ENCODE measurements around the gene TXNDC16. TPM values are rescaled to one million over a fixed set of nuclear protein-coding genes. Genes with fewer than 3 reads are reported as not detected.

TXNDC16 gene
- total and polyA plus RNA-seq, 2 donors from 2014 or later, result 2.6 to 7.3 TPM

DNA sequence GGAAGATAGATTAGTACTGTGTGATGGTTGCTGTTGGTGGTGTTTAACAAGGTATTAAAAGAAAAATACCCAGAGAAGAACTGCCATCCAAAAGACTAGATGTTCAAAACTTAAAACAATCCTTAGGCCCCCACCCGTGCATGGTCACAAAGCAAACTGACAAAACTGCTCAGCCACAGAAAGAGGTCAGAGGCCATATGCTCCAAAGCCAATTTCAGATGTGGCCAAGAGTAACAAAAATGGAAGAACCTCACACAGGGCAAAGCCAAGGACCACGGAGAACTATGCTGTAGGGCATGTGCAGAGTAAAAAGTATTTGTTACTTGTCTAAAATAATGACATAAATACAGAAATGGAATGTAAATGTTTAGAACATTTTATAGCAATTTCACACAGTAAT lies 5.3 kb downstream of the TXNDC16 start:
- intact Hi-C loops (cut with DNase I), result no loop called here
- FAIRE-seq, result no peak
- Histone ChIP-seq H3K27ac (ENCODE audit: low read depth in 2 of 2, low read length in 2 of 2) (no peak overlapping the region), H3K36me3 (ENCODE audit: control insufficient read depth in 2 of 3, insufficient read depth in 3 of 3, low read length in 3 of 3) (no peaks in the 10 kb centered on the region), H3K9ac (ENCODE audit: low read length in 3 of 3) (no peak overlapping the region), H3K27me3 (ENCODE audit: control insufficient read depth, insufficient read depth, low read length) (no peaks in the 10 kb centered on the region), H3K9me3 (ENCODE audit: control insufficient read depth in 2 of 3, insufficient read depth in 1 of 3, low read length in 3 of 3) (no peaks in the 10 kb centered on the region), H3K4me3 (ENCODE audit: low read length in 3 of 3) (no peak overlapping the region), H3K4me1 (ENCODE audit: control insufficient read depth in 2 of 3, insufficient read depth in 2 of 3, low read depth in 1 of 3, low read length in 3 of 3) (peaks cover 0 to 9% (median 3%) of the 10 kb centered on the region in 3 donors)
- no peak for DNase-seq
- TF ChIP-seq, protein P1, sequence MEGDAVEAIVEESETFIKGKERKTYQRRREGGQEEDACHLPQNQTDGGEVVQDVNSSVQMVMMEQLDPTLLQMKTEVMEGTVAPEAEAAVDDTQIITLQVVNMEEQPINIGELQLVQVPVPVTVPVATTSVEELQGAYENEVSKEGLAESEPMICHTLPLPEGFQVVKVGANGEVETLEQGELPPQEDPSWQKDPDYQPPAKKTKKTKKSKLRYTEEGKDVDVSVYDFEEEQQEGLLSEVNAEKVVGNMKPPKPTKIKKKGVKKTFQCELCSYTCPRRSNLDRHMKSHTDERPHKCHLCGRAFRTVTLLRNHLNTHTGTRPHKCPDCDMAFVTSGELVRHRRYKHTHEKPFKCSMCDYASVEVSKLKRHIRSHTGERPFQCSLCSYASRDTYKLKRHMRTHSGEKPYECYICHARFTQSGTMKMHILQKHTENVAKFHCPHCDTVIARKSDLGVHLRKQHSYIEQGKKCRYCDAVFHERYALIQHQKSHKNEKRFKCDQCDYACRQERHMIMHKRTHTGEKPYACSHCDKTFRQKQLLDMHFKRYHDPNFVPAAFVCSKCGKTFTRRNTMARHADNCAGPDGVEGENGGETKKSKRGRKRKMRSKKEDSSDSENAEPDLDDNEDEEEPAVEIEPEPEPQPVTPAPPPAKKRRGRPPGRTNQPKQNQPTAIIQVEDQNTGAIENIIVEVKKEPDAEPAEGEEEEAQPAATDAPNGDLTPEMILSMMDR (IDR thresholded peaks at IDR 0.05; ENCODE audit: borderline replicate concordance, extremely low read depth, insufficient read depth), result no peak

GRCh38 chr14:52546318-52546670 lies 6.0 kb downstream of the TXNDC16 start:
- DNase-seq (peak in 1 of 5 donors; percentile 22), FAIRE-seq (no peak)
- H3K36me3 ChIP-seq (ENCODE audit: control insufficient read depth in 2 of 3, insufficient read depth in 3 of 3, low read length in 3 of 3), result no peaks in the 10 kb centered on the region
- intact Hi-C loops (cut with DNase I), result no loop called here
- no peaks in the 10 kb centered on the region for H3K27me3 ChIP-seq (ENCODE audit: control insufficient read depth, insufficient read depth, low read length)
- no peak overlapping the region for H3K27ac ChIP-seq (ENCODE audit: low read depth in 2 of 2, low read length in 2 of 2)
- H3K9ac ChIP-seq (ENCODE audit: low read length in 3 of 3), result no peak overlapping the region
- peaks cover 0 to 8% (median 3%) of the 10 kb centered on the region in 3 donors for H3K4me1 ChIP-seq (ENCODE audit: control insufficient read depth in 2 of 3, insufficient read depth in 2 of 3, low read depth in 1 of 3, low read length in 3 of 3)
- TF ChIP-seq, protein P1 (IDR thresholded peaks at IDR 0.05; ENCODE audit: borderline replicate concordance, extremely low read depth, insufficient read depth), result no peak
- H3K4me3 ChIP-seq (ENCODE audit: low read length in 3 of 3), result no peak overlapping the region
- H3K9me3 ChIP-seq (ENCODE audit: control insufficient read depth in 2 of 3, insufficient read depth in 1 of 3, low read length in 3 of 3), result no peaks in the 10 kb centered on the region

DNA sequence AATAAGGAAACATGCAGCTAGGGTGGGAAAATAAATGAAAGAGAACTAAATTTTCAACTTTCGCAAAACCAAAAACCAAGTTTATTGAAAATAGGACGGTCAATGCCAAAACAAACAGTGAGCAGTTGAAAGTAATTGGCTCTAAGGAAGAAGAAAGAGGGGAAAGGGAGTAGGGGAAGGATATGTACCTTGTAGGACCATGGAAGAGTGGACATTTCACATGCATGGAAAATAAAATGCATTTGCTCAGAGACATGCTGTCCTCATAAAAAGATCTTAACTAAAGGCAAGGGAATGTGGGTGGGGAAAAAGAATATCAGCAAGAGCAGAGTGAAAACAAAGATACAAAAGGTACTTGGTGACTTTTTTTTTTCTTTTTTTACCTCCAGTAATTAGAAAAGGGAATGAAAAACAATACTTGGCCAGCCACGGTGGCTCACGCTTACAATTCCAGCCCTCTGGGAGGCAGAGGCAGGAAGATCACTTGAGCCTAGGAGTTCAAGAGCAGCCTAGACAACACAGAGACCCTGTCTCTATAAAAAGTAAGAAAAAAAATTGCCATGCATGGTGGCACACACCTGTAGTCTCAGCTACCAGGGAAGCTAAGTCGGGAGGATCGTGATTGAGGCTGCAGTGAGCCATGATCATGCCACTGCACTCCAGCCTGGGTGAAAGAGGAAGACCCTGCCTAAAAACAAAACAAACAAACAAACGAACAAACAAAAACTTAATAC lies 6.6 kb downstream of the TXNDC16 start:
- no peak overlapping the region for H3K4me3 ChIP-seq (ENCODE audit: low read length in 3 of 3)
- no peaks in the 10 kb centered on the region for H3K27me3 ChIP-seq (ENCODE audit: control insufficient read depth, insufficient read depth, low read length)
- FAIRE-seq, result no peak
- H3K4me1 ChIP-seq (ENCODE audit: control insufficient read depth in 2 of 3, insufficient read depth in 2 of 3, low read depth in 1 of 3, low read length in 3 of 3), result peaks cover 0 to 3% (median 2%) of the 10 kb centered on the region in 3 donors
- H3K27ac ChIP-seq (ENCODE audit: low read depth in 2 of 2, low read length in 2 of 2), result no peak overlapping the region
- no peak overlapping the region for H3K9ac ChIP-seq (ENCODE audit: low read length in 3 of 3)
- TF ChIP-seq, protein P1 (IDR thresholded peaks at IDR 0.05; ENCODE audit: borderline replicate concordance, extremely low read depth, insufficient read depth), result no peak
- H3K9me3 ChIP-seq (ENCODE audit: control insufficient read depth in 2 of 3, insufficient read depth in 1 of 3, low read length in 3 of 3), result no peaks in the 10 kb centered on the region
- intact Hi-C loops (cut with DNase I), result no loop called here
- no peaks in the 10 kb centered on the region for H3K36me3 ChIP-seq (ENCODE audit: control insufficient read depth in 2 of 3, insufficient read depth in 3 of 3, low read length in 3 of 3)
- DNase-seq, result no peak
